NCI-H2171 treated with DMSO at 0.1 percent for 48 hours (cell line): Measurements from ENCODE around the gene ANKRD53.
"Not testable (repeated sequence)": the region's sequence is repeated elsewhere in the genome, so short reads cannot be mapped to it uniquely, and the experiment has no call there.

Experiments
- DNase-seq: peaks from one replicate; lab custom pipeline; 2025; lab: John Stamatoyannopoulos, UW

Gene ANKRD53

GRCh38 chr2:71019989-71020388 is 41.6 kb downstream of the ANKRD53 start:
- DNase-seq: not testable (repeated sequence)

DNA sequence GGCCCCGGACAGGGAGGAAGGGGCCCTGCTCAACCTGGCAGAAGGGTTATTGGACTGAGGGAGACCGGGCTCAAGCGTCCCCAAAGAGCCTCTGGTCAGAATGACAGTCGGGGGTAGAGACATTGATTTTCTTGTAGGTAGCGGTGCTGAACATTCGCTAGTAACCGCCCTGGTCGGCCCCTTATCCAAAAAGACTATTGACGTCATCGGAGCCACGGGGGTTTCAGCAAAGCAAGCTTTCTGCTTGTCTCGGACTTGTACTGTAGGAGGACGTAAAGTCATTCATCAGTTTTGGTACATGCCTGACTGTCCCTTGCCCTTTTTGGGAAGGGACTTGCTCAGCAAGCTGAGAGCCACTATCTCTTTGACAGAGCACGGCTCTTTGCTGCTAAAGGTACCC is 43.0 kb downstream of the ANKRD53 start:
- not testable (repeated sequence) for DNase-seq

DNA sequence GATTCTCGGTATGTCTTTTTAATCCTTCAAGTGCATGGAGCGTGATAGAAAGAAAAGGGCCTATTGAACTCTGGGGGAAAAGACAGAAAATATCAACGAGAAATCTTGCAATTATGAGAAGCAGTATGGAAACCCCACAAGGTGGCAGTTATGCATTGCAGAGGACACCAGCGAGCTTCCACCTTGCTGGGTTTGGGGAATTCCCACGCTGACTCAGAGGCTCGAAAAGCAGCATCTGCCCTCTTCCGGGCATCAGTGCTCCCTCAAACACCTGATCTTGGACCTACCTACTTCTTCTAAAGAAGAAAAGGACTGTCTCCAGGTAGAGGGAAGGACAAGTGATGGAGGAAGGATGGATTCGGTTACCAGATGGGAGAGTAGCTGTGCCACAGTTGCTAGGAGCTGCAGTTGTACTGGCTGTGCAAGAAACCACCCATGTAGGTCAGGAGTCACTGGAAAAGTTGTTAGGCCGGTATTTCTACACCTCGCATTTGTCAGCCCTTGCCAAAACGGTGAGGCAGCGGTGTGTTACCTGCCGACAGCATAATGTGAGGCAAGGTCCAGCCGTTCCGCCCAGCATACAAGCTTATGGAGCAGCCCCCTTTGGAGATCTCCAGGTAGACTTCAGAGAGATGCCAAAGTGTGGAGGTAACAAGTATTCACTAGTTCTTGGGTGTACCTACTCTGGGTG is 45.3 kb downstream of the ANKRD53 start:
- not testable (repeated sequence) for DNase-seq
